Rectal smooth muscle tissue (tissue), 1 donor: ENCODE results near the gene NEK5.
"Not testable (repeated sequence)": the region's sequence is repeated elsewhere in the genome, so short reads cannot be mapped to it uniquely, and the experiment has no call there.

Source experiments
- H3K27ac ChIP-seq: one replicate; pipeline ENCODE4 v1.7.0; 2013; ENCODE audit warnings: low read depth, low read length, inconsistent platforms
- H3K27me3 ChIP-seq: one replicate; pipeline ENCODE4 v1.7.0; 2013; ENCODE audit warnings: low read length; ENCODE audit not compliant: control insufficient read depth, insufficient read depth
- H3K36me3 ChIP-seq: one replicate; pipeline ENCODE4 v1.7.0; 2013; ENCODE audit warnings: low read length; ENCODE audit not compliant: control insufficient read depth, insufficient read depth
- H3K4me1 ChIP-seq: one replicate; pipeline ENCODE4 v1.7.0; 2013; ENCODE audit warnings: low read length; ENCODE audit not compliant: control insufficient read depth, insufficient read depth
- H3K4me3 ChIP-seq: one replicate; pipeline ENCODE4 v1.7.0; 2013; ENCODE audit warnings: low read length
- H3K9ac ChIP-seq: one replicate; pipeline ENCODE4 v1.7.0; 2013; ENCODE audit warnings: low read length

Gene NEK5

GRCh38 chr13:52127378-52127777 is 1.5 kb downstream of the NEK5 start:
- peak overlapping the region; percentile 23 for H3K4me3 ChIP-seq
- peaks cover 8% of the 10 kb centered on the region for H3K36me3 ChIP-seq
- H3K27ac ChIP-seq: no peak overlapping the region
- no peaks in the 10 kb centered on the region for H3K4me1 ChIP-seq
- H3K27me3 ChIP-seq: no peaks in the 10 kb centered on the region
- no peak overlapping the region for H3K9ac ChIP-seq

- Histone ChIP-seq H3K4me3 (no peak overlapping the region), H3K36me3 (no peaks in the 10 kb centered on the region), H3K9ac (no peak overlapping the region), H3K27me3 (no peaks in the 10 kb centered on the region), H3K4me1 (no peaks in the 10 kb centered on the region), H3K27ac (no peak overlapping the region)
Measured at GRCh38 chr13:52125547-52125946, 3.3 kb downstream of the NEK5 start.

GRCh38 chr13:52118595-52118994 is 10.3 kb downstream of the NEK5 start:
- no peaks in the 10 kb centered on the region for H3K36me3 ChIP-seq
- no peak overlapping the region for H3K4me3 ChIP-seq
- H3K4me1 ChIP-seq: no peaks in the 10 kb centered on the region
- no peak overlapping the region for H3K9ac ChIP-seq
- no peak overlapping the region for H3K27ac ChIP-seq
- no peaks in the 10 kb centered on the region for H3K27me3 ChIP-seq

- Histone ChIP-seq H3K4me3 (no peak overlapping the region), H3K27ac (no peak overlapping the region), H3K27me3 (no peaks in the 10 kb centered on the region), H3K36me3 (no peaks in the 10 kb centered on the region), H3K4me1 (no peaks in the 10 kb centered on the region), H3K9ac (no peak overlapping the region)
Measured at GRCh38 chr13:52118095-52118494, 10.8 kb downstream of the NEK5 start.

- Histone ChIP-seq H3K4me1 (no peaks in the 10 kb centered on the region), H3K9ac (no peak overlapping the region), H3K27ac (no peak overlapping the region), H3K4me3 (no peak overlapping the region), H3K27me3 (no peaks in the 10 kb centered on the region), H3K36me3 (no peaks in the 10 kb centered on the region)
Measured at GRCh38 chr13:52112591-52112990, 16.3 kb downstream of the NEK5 start.

- H3K9ac ChIP-seq: no peak overlapping the region
- H3K27me3 ChIP-seq: no peaks in the 10 kb centered on the region
- H3K4me3 ChIP-seq: no peak overlapping the region
- no peaks in the 10 kb centered on the region for H3K4me1 ChIP-seq
- no peaks in the 10 kb centered on the region for H3K36me3 ChIP-seq
- H3K27ac ChIP-seq: no peak overlapping the region
Measured at GRCh38 chr13:52109116-52109670, 19.7 kb downstream of the NEK5 start.

- no peaks in the 10 kb centered on the region for H3K36me3 ChIP-seq
- no peaks in the 10 kb centered on the region for H3K27me3 ChIP-seq
- no peak overlapping the region for H3K9ac ChIP-seq
- H3K27ac ChIP-seq: no peak overlapping the region
- H3K4me1 ChIP-seq: no peaks in the 10 kb centered on the region
- no peak overlapping the region for H3K4me3 ChIP-seq
Measured at GRCh38 chr13:52105841-52106240, 23.0 kb downstream of the NEK5 start.

- Histone ChIP-seq H3K4me1 (no peaks in the 10 kb centered on the region), H3K27ac (no peak overlapping the region), H3K9ac (no peak overlapping the region), H3K27me3 (no peaks in the 10 kb centered on the region), H3K36me3 (no peaks in the 10 kb centered on the region), H3K4me3 (no peak overlapping the region)
Measured at GRCh38 chr13:52104624-52105023, 24.2 kb downstream of the NEK5 start.

- no peaks in the 10 kb centered on the region for H3K27me3 ChIP-seq
- H3K4me1 ChIP-seq: no peaks in the 10 kb centered on the region
- no peak overlapping the region for H3K4me3 ChIP-seq
- no peak overlapping the region for H3K27ac ChIP-seq
- no peak overlapping the region for H3K9ac ChIP-seq
- no peaks in the 10 kb centered on the region for H3K36me3 ChIP-seq
Measured at GRCh38 chr13:52103386-52103785, 25.5 kb downstream of the NEK5 start.

- H3K27ac ChIP-seq, H3K27me3 ChIP-seq, H3K4me1 ChIP-seq, H3K4me3 ChIP-seq, H3K9ac ChIP-seq, H3K36me3 ChIP-seq: not testable (repeated sequence)
Measured at GRCh38 chr13:52102423-52102822, 26.4 kb downstream of the NEK5 start.

- Histone ChIP-seq H3K36me3 (no peaks in the 10 kb centered on the region), H3K9ac (no peak overlapping the region), H3K27ac (no peak overlapping the region), H3K4me3 (no peak overlapping the region), H3K27me3 (no peaks in the 10 kb centered on the region), H3K4me1 (no peaks in the 10 kb centered on the region)
Measured at GRCh38 chr13:52097197-52097596, 31.7 kb downstream of the NEK5 start.

- no peaks in the 10 kb centered on the region for H3K36me3 ChIP-seq
- H3K4me3 ChIP-seq: no peak overlapping the region
- no peak overlapping the region for H3K27ac ChIP-seq
- H3K4me1 ChIP-seq: no peaks in the 10 kb centered on the region
- no peaks in the 10 kb centered on the region for H3K27me3 ChIP-seq
- H3K9ac ChIP-seq: no peak overlapping the region
Measured at GRCh38 chr13:52096748-52097147, 32.1 kb downstream of the NEK5 start.

GRCh38 chr13:52096062-52096461 is 32.8 kb downstream of the NEK5 start:
- no peak overlapping the region for H3K27ac ChIP-seq
- no peak overlapping the region for H3K9ac ChIP-seq
- H3K27me3 ChIP-seq: no peaks in the 10 kb centered on the region
- no peaks in the 10 kb centered on the region for H3K36me3 ChIP-seq
- H3K4me3 ChIP-seq: no peak overlapping the region
- no peaks in the 10 kb centered on the region for H3K4me1 ChIP-seq
